ENCODE measurements around the gene CEACAM5.

Gene CEACAM5

GRCh38 chr19:41694831-41695635, 13.4 kb upstream of the CEACAM5 start:
- no peak overlapping the region for H3K27ac Mint-ChIP-seq
- DNase-seq: no peak
- peaks cover 0 to 10% of the 10 kb centered on the region in 2 donors for H3K4me1 Mint-ChIP-seq (ENCODE audit: low read depth in 2 of 2)
- H3K27me3 Mint-ChIP-seq: peaks cover 64 to 93% of the 10 kb centered on the region in 2 donors
- no peak for ATAC-seq (replicated peaks)
- no peaks in the 10 kb centered on the region for H3K36me3 Mint-ChIP-seq (ENCODE audit: insufficient read depth)
- no peaks in the 10 kb centered on the region for H3K9me3 Mint-ChIP-seq
- no peak overlapping the region for H3K4me3 Mint-ChIP-seq

- Mint-ChIP-seq H3K27ac (no peak overlapping the region), H3K4me1 (ENCODE audit: low read depth in 2 of 2) (peaks cover 0 to 10% of the 10 kb centered on the region in 2 donors), H3K36me3 (ENCODE audit: insufficient read depth) (no peaks in the 10 kb centered on the region), H3K9me3 (no peaks in the 10 kb centered on the region), H3K4me3 (no peak overlapping the region), H3K27me3 (peaks cover 63 to 90% of the 10 kb centered on the region in 2 donors)
- ATAC-seq (replicated peaks) (no peak), DNase-seq (no peak)
Observed at GRCh38 chr19:41695745-41696144, 12.7 kb upstream of the CEACAM5 start.

DNA sequence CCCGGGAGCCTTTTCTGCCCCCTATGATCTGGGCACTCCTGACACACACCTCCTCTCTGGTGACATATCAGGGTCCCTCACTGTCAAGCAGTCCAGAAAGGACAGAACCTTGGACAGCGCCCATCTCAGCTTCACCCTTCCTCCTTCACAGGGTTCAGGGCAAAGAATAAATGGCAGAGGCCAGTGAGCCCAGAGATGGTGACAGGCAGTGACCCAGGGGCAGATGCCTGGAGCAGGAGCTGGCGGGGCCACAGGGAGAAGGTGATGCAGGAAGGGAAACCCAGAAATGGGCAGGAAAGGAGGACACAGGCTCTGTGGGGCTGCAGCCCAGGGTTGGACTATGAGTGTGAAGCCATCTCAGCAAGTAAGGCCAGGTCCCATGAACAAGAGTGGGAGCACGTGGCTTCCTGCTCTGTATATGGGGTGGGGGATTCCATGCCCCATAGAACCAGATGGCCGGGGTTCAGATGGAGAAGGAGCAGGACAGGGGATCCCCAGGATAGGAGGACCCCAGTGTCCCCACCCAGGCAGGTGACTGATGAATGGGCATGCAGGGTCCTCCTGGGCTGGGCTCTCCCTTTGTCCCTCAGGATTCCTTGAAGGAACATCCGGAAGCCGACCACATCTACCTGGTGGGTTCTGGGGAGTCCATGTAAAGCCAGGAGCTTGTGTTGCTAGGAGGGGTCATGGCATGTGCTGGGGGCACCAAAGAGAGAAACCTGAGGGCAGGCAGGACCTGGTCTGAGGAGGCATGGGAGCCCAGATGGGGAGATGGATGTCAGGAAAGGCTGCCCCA, 11.8 kb upstream of the CEACAM5 start:
- no peak for DNase-seq
- ATAC-seq (replicated peaks): no peak
- Mint-ChIP-seq H3K36me3 (ENCODE audit: insufficient read depth) (no peaks in the 10 kb centered on the region), H3K4me3 (no peak overlapping the region), H3K4me1 (ENCODE audit: low read depth in 2 of 2) (peaks cover 0 to 2% of the 10 kb centered on the region in 2 donors), H3K27ac (no peak overlapping the region), H3K27me3 (peaks cover 54 to 90% of the 10 kb centered on the region in 2 donors), H3K9me3 (no peaks in the 10 kb centered on the region)

DNA sequence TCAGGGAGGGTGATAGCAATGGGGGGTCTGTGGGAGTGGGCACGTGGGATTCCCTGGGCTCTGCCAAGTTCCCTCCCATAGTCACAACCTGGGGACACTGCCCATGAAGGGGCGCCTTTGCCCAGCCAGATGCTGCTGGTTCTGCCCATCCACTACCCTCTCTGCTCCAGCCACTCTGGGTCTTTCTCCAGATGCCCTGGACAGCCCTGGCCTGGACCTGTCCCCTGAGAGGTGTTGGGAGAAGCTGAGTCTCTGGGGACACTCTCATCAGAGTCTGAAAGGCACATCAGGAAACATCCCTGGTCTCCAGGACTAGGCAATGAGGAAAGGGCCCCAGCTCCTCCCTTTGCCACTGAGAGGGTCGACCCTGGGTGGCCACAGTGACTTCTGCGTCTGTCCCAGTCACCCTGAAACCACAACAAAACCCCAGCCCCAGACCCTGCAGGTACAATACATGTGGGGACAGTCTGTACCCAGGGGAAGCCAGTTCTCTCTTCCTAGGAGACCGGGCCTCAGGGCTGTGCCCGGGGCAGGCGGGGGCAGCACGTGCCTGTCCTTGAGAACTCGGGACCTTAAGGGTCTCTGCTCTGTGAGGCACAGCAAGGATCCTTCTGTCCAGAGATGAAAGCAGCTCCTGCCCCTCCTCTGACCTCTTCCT, 11.1 kb upstream of the CEACAM5 start:
- no peak overlapping the region for H3K4me3 Mint-ChIP-seq
- no peak for DNase-seq
- no peaks in the 10 kb centered on the region for H3K9me3 Mint-ChIP-seq
- peaks cover 47 to 87% of the 10 kb centered on the region in 2 donors for H3K27me3 Mint-ChIP-seq
- no peak for ATAC-seq (replicated peaks)
- H3K4me1 Mint-ChIP-seq (ENCODE audit: low read depth in 2 of 2): peaks cover 0 to 1% of the 10 kb centered on the region in 2 donors
- no peak overlapping the region for H3K27ac Mint-ChIP-seq
- H3K36me3 Mint-ChIP-seq (ENCODE audit: insufficient read depth): no peaks in the 10 kb centered on the region

- H3K36me3 Mint-ChIP-seq (ENCODE audit: insufficient read depth): no peaks in the 10 kb centered on the region
Observed at GRCh38 chr19:41698746-41699230, 9.6 kb upstream of the CEACAM5 start.

GRCh38 chr19:41699231-41699967, 9.0 kb upstream of the CEACAM5 start:
- H3K36me3 Mint-ChIP-seq (ENCODE audit: insufficient read depth): no peaks in the 10 kb centered on the region
- H3K27me3 Mint-ChIP-seq: peaks cover 46 to 90% of the 10 kb centered on the region in 2 donors
- DNase-seq: no peak
- no peaks in the 10 kb centered on the region for H3K9me3 Mint-ChIP-seq
- H3K4me3 Mint-ChIP-seq: no peak overlapping the region
- H3K27ac Mint-ChIP-seq: no peak overlapping the region
- no peak for ATAC-seq (replicated peaks)
- peaks cover 0 to 1% of the 10 kb centered on the region in 2 donors for H3K4me1 Mint-ChIP-seq (ENCODE audit: low read depth in 2 of 2)

More at GRCh38 chr19:41698746-41699230, 9.6 kb upstream of the CEACAM5 start:
- no peaks in the 10 kb centered on the region for H3K9me3 Mint-ChIP-seq
- H3K27ac Mint-ChIP-seq: no peak overlapping the region
- peaks cover 45 to 90% of the 10 kb centered on the region in 2 donors for H3K27me3 Mint-ChIP-seq
- H3K4me1 Mint-ChIP-seq (ENCODE audit: low read depth in 2 of 2): peaks cover 0 to 1% of the 10 kb centered on the region in 2 donors
- no peak for DNase-seq
- H3K4me3 Mint-ChIP-seq: no peak overlapping the region
- no peak for ATAC-seq (replicated peaks)

- no peaks in the 10 kb centered on the region for H3K36me3 Mint-ChIP-seq (ENCODE audit: insufficient read depth)
- no peak overlapping the region for H3K4me3 Mint-ChIP-seq
- DNase-seq (no peak), ATAC-seq (replicated peaks) (no peak)
- H3K27me3 Mint-ChIP-seq: peaks cover 52 to 90% of the 10 kb centered on the region in 2 donors
- peaks cover 0 to 1% of the 10 kb centered on the region in 2 donors for H3K4me1 Mint-ChIP-seq (ENCODE audit: low read depth in 2 of 2)
- no peaks in the 10 kb centered on the region for H3K9me3 Mint-ChIP-seq
- H3K27ac Mint-ChIP-seq: no peak overlapping the region
Observed at GRCh38 chr19:41699968-41700323, 8.5 kb upstream of the CEACAM5 start.

DNA sequence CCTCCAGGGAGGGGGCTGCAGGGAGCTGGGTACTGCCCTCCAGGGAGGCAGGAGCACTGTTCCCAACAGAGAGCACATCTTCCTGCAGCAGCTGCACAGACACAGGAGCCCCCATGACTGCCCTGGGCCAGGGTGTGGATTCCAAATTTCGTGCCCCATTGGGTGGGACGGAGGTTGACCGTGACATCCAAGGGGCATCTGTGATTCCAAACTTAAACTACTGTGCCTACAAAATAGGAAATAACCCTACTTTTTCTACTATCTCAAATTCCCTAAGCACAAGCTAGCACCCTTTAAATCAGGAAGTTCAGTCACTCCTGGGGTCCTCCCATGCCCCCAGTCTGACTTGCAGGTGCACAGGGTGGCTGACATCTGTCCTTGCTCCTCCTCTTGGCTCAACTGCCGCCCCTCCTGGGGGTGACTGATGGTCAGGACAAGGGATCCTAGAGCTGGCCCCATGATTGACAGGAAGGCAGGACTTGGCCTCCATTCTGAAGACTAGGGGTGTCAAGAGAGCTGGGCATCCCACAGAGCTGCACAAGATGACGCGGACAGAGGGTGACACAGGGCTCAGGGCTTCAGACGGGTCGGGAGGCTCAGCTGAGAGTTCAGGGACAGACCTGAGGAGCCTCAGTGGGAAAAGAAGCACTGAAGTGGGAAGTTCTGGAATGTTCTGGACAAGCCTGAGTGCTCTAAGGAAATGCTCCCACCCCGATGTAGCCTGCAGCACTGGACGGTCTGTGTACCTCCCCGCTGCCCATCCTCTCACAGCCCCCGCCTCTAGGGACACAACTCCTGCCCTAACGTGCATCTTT, 7.8 kb upstream of the CEACAM5 start:
- peaks cover 58 to 90% of the 10 kb centered on the region in 2 donors for H3K27me3 Mint-ChIP-seq
- no peak overlapping the region for H3K4me3 Mint-ChIP-seq
- DNase-seq (no peak), ATAC-seq (replicated peaks) (no peak)
- H3K9me3 Mint-ChIP-seq: no peaks in the 10 kb centered on the region
- no peak overlapping the region for H3K27ac Mint-ChIP-seq
- H3K36me3 Mint-ChIP-seq (ENCODE audit: insufficient read depth): no peaks in the 10 kb centered on the region
- H3K4me1 Mint-ChIP-seq (ENCODE audit: low read depth in 2 of 2): peaks cover 0 to 1% of the 10 kb centered on the region in 2 donors

GRCh38 chr19:41701401-41702075, 6.9 kb upstream of the CEACAM5 start:
- Mint-ChIP-seq H3K9me3 (no peaks in the 10 kb centered on the region), H3K27me3 (peaks cover 58 to 90% of the 10 kb centered on the region in 2 donors), H3K36me3 (ENCODE audit: insufficient read depth) (no peaks in the 10 kb centered on the region), H3K4me1 (ENCODE audit: low read depth in 2 of 2) (peaks cover 1 to 5% of the 10 kb centered on the region in 2 donors), H3K4me3 (no peak overlapping the region), H3K27ac (no peak overlapping the region)
- ATAC-seq (replicated peaks) (no peak), DNase-seq (no peak)

DNA sequence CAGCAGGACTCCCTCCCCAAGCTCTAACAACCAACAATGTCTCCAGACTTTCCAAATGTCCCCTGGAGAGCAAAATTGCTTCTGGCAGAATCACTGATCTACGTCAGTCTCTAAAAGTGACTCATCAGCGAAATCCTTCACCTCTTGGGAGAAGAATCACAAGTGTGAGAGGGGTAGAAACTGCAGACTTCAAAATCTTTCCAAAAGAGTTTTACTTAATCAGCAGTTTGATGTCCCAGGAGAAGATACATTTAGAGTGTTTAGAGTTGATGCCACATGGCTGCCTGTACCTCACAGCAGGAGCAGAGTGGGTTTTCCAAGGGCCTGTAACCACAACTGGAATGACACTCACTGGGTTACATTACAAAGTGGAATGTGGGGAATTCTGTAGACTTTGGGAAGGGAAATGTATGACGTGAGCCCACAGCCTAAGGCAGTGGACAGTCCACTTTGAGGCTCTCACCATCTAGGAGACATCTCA, 6.2 kb upstream of the CEACAM5 start:
- Mint-ChIP-seq H3K36me3 (ENCODE audit: insufficient read depth) (peaks cover 2% of the 10 kb centered on the region), H3K4me3 (no peak overlapping the region), H3K4me1 (ENCODE audit: low read depth in 2 of 2) (peaks cover 1 to 10% of the 10 kb centered on the region in 2 donors), H3K9me3 (no peaks in the 10 kb centered on the region), H3K27ac (no peak overlapping the region), H3K27me3 (peaks cover 58 to 90% of the 10 kb centered on the region in 2 donors)
- DNase-seq (no peak), ATAC-seq (replicated peaks) (no peak)

DNA sequence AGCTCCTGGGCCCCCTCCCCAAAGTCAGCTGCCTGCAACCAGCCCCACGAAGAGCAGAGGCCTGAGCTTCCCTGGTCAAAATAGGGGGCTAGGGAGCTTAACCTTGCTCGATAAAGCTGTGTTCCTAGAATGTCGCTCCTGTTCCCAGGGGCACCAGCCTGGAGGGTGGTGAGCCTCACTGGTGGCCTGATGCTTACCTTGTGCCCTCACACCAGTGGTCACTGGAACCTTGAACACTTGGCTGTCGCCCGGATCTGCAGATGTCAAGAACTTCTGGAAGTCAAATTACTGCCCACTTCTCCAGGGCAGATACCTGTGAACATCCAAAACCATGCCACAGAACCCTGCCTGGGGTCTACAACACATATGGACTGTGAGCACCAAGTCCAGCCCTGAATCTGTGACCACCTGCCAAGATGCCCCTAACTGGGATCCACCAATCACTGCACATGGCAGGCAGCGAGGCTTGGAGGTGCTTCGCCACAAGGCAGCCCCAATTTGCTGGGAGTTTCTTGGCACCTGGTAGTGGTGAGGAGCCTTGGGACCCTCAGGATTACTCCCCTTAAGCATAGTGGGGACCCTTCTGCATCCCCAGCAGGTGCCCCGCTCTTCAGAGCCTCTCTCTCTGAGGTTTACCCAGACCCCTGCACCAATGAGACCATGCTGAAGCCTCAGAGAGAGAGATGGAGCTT, 4.7 kb upstream of the CEACAM5 start:
- Mint-ChIP-seq H3K27me3 (peaks cover 62 to 90% of the 10 kb centered on the region in 2 donors), H3K36me3 (ENCODE audit: insufficient read depth) (peaks cover 3% of the 10 kb centered on the region), H3K4me1 (ENCODE audit: low read depth in 2 of 2) (peaks cover 1 to 11% of the 10 kb centered on the region in 2 donors), H3K27ac (no peak overlapping the region), H3K9me3 (no peaks in the 10 kb centered on the region), H3K4me3 (no peak overlapping the region)
- DNase-seq (no peak), ATAC-seq (replicated peaks) (no peak)

Measured in effector memory CD8-positive, alpha-beta T cell (primary cell).